H1 (cell line): Measurements from ENCODE around the gene BCAS3. TPM values are rescaled to one million over a fixed set of nuclear protein-coding genes. Genes with fewer than 3 reads are reported as not detected.

Experiments
- CTCF ChIA-PET: fragments of 300-600 bp; sonication (Branson Sonifier 250); formaldehyde crosslinking; loops from one replicate; lab custom pipeline; 2021; ENCODE audit not compliant: partially characterized antibody; lab: Charles Lee
- POLR2A ChIA-PET: fragments of 300-600 bp; sonication (Branson Sonifier 250); formaldehyde crosslinking; loops from one replicate; lab custom pipeline; 2021; ENCODE audit warnings: inconsistent platforms; ENCODE audit not compliant: partially characterized antibody; lab: Charles Lee
- DNase-seq, 2 experiments: peaks; one replicate each; pipeline versions ENCODE4 v3.0.0 to v3.0.0-alpha.2; 2010 to 2022; ENCODE audit warnings: low spot score in 2 of 2, low read depth in 1 of 2, mixed read lengths in 1 of 2
- FAIRE-seq: peaks from 2 replicates; lab custom pipeline; 2011; peaks lifted over from hg19 to GRCh38; lab: Jason Lieb, UNC
- H2AFZ ChIP-seq: 2 replicates; pipeline ENCODE4 v1.8.1; 2012; ENCODE audit warnings: low read length, inconsistent platforms
- H2AK5ac ChIP-seq: 2 replicates; pipeline ENCODE4 v1.6.1; 2013; ENCODE audit warnings: low read depth, low read length
- H2BK120ac ChIP-seq: replicated peaks from 2 replicates; pipeline ENCODE3; 2013; ENCODE audit warnings: low read depth, low read length, inconsistent platforms
- H2BK12ac ChIP-seq: 2 replicates; pipeline ENCODE4 v1.6.1; 2013; ENCODE audit warnings: low read depth, low read length
- H2BK15ac ChIP-seq: 2 replicates; pipeline ENCODE4 v1.6.1; 2013; ENCODE audit warnings: low read length
- H2BK20ac ChIP-seq: 2 replicates; pipeline ENCODE4 v1.6.1; 2013; ENCODE audit warnings: low read length
- H2BK5ac ChIP-seq: 2 replicates; pipeline ENCODE4 v1.6.1; 2013; ENCODE audit warnings: low read depth, low read length
- H3K14ac ChIP-seq: 2 replicates; pipeline ENCODE4 v1.6.1; 2013; ENCODE audit warnings: inconsistent platforms; ENCODE audit not compliant: insufficient read length
- H3K18ac ChIP-seq: 2 replicates; pipeline ENCODE4 v1.6.1; 2013; ENCODE audit warnings: low read length; ENCODE audit errors: extremely low read depth
- H3K23ac ChIP-seq: 2 replicates; pipeline ENCODE4 v1.6.1; 2013; ENCODE audit warnings: inconsistent platforms; ENCODE audit not compliant: insufficient read length
- H3K23me2 ChIP-seq: 2 replicates; pipeline ENCODE4 v1.6.1; 2013; ENCODE audit warnings: low read depth, low read length
- H3K27ac ChIP-seq: 2 replicates; pipeline ENCODE4 v1.6.1; 2011; ENCODE audit warnings: low read depth, low read length, inconsistent platforms
- H3K27me3 ChIP-seq, 4 experiments: replicated peaks in 1 of 4; 1 replicate in 1 of 4; 2 replicates in 3 of 4; pipeline versions ENCODE4 v1.6.1 to v1.8.1; 2011 to 2013; ENCODE audit warnings: low read length in 3 of 4, mild to moderate bottlenecking in 3 of 4, inconsistent platforms in 2 of 4, mixed read lengths in 2 of 4, moderate library complexity in 1 of 4; ENCODE audit not compliant: control insufficient read depth in 3 of 4, insufficient read depth in 3 of 4; ENCODE audit errors: extremely low read depth in 1 of 4
- H3K36me3 ChIP-seq, 4 experiments: 2 replicates each; pipeline versions ENCODE4 v1.6.1 to v1.8.1; 2011 to 2013; ENCODE audit warnings: mild to moderate bottlenecking in 4 of 4, low read length in 3 of 4, moderate library complexity in 2 of 4, control low read depth in 1 of 4, inconsistent platforms in 1 of 4; ENCODE audit not compliant: insufficient read depth in 4 of 4, control insufficient read depth in 2 of 4
- H3K4ac ChIP-seq: replicated peaks from 2 replicates; pipeline ENCODE3; 2013; ENCODE audit warnings: low read length, low read depth, mixed read lengths, inconsistent platforms; ENCODE audit not compliant: insufficient read length
- H3K4me1 ChIP-seq, 4 experiments: replicated peaks in 1 of 4; 1 replicate in 1 of 4; 2 replicates in 3 of 4; pipeline versions ENCODE4 v1.6.1 to v1.8.1; 2011 to 2013; ENCODE audit warnings: low read length in 3 of 4, inconsistent platforms in 2 of 4, mixed read lengths in 1 of 4; ENCODE audit not compliant: insufficient read depth in 4 of 4, control insufficient read depth in 3 of 4
- H3K4me2 ChIP-seq, 2 experiments: 2 replicates each; pipeline versions ENCODE4 v1.6.1 to v1.8.1; 2011 to 2013; ENCODE audit warnings: low read depth in 2 of 2, low read length in 2 of 2, control low read depth in 1 of 2, inconsistent platforms in 1 of 2, mild to moderate bottlenecking in 1 of 2; ENCODE audit not compliant: insufficient read depth in 1 of 2
- H3K4me3 ChIP-seq, 4 experiments: fragments of 200-600, 300-600 bp in 1 of 4; sonication (generic), shearing (Covaris generic), sonication (Bioruptor Twin) in 1 of 4; 2 replicates each; pipeline versions ENCODE4 v1.5.1 to v1.8.1; 2011 to 2016; ENCODE audit warnings: low read length in 4 of 4, low read depth in 3 of 4, control low read depth in 2 of 4, inconsistent platforms in 2 of 4, mild to moderate bottlenecking in 2 of 4, mixed read lengths in 1 of 4, moderate library complexity in 1 of 4; ENCODE audit not compliant: insufficient read depth in 2 of 4; ENCODE audit errors: extremely low read depth in 1 of 4
- H3K56ac ChIP-seq: replicated peaks from 2 replicates; pipeline ENCODE3; 2013; ENCODE audit warnings: low read depth, mild to moderate bottlenecking, mixed read lengths, low read length, inconsistent platforms; ENCODE audit not compliant: insufficient read length
- H3K79me1 ChIP-seq: 2 replicates; pipeline ENCODE4 v1.6.1; 2013; ENCODE audit warnings: low read depth, low read length, control low read depth
- H3K79me2 ChIP-seq, 2 experiments: 2 replicates each; pipeline versions ENCODE4 v1.6.1 to v1.8.1; 2012 to 2013; ENCODE audit warnings: low read length in 2 of 2, mild to moderate bottlenecking in 2 of 2, inconsistent platforms in 1 of 2; ENCODE audit not compliant: insufficient read depth in 2 of 2, control insufficient read depth in 1 of 2
- H3K9ac ChIP-seq, 4 experiments: replicated peaks in 1 of 4; 1 replicate in 1 of 4; 2 replicates in 3 of 4; pipeline versions ENCODE4 v1.6.1 to v1.8.1; 2011 to 2013; ENCODE audit warnings: low read depth in 3 of 4, low read length in 3 of 4, control low read depth in 2 of 4, mild to moderate bottlenecking in 2 of 4, moderate library complexity in 2 of 4, inconsistent platforms in 1 of 4; ENCODE audit errors: extremely low read depth in 1 of 4
- H3K9me3 ChIP-seq, 2 experiments: 2 replicates each; pipeline versions ENCODE4 v1.6.1 to v1.8.1; 2012 to 2013; ENCODE audit warnings: mild to moderate bottlenecking in 2 of 2, moderate library complexity in 2 of 2, control low read depth in 1 of 2, inconsistent platforms in 1 of 2, low read depth in 1 of 2, low read length in 1 of 2, mixed read lengths in 1 of 2; ENCODE audit not compliant: insufficient read depth in 2 of 2
- H4K20me1 ChIP-seq, 2 experiments: replicated peaks in 1 of 2; 2 replicates each; pipeline versions ENCODE3 to v1.8.1; 2011 to 2013; ENCODE audit warnings: inconsistent platforms in 2 of 2, low read length in 2 of 2, mild to moderate bottlenecking in 1 of 2; ENCODE audit not compliant: insufficient read depth in 2 of 2, control insufficient read depth in 1 of 2
- H4K5ac ChIP-seq: 2 replicates; pipeline ENCODE4 v1.6.1; 2013; ENCODE audit warnings: low read length, low read depth, mixed read lengths, inconsistent platforms; ENCODE audit not compliant: insufficient read length
- H4K8ac ChIP-seq: 2 replicates; pipeline ENCODE4 v1.8.0; 2013; ENCODE audit warnings: mild to moderate bottlenecking, moderate library complexity, low read length, inconsistent platforms; ENCODE audit not compliant: insufficient read depth; ENCODE audit errors: extremely low read depth
- H4K91ac ChIP-seq: replicated peaks from 2 replicates; pipeline ENCODE3; 2013; ENCODE audit warnings: low read length, mixed read lengths, inconsistent platforms; ENCODE audit not compliant: insufficient read length
- ATF3 ChIP-seq: IDR thresholded peaks from 2 replicates; pipeline ENCODE4 v1.6.1; 2011; ENCODE audit warnings: low read depth, mild to moderate bottlenecking, low read length; ENCODE audit not compliant: insufficient read depth
- FOSL1 ChIP-seq: IDR thresholded peaks from 2 replicates; pipeline ENCODE4 v1.6.1; 2011; ENCODE audit warnings: mild to moderate bottlenecking, low read depth, low read length, moderate library complexity; ENCODE audit not compliant: insufficient read depth
- KDM1A ChIP-seq: fragments of 200-600, 300-600 bp; sonication (generic); IDR thresholded peaks from 2 replicates; pipeline ENCODE4 v1.7.1; 2016; ENCODE audit warnings: mild to moderate bottlenecking, low read length, borderline replicate concordance
- NRF1 ChIP-seq: IDR thresholded peaks from 2 replicates; pipeline ENCODE4 v1.6.1; 2011; ENCODE audit warnings: mild to moderate bottlenecking, low read depth, low read length, improper control_type of control experiment
- SP1 ChIP-seq: IDR thresholded peaks from 2 replicates; pipeline ENCODE4 v1.6.1; 2011; ENCODE audit warnings: low read depth, low read length
- TEAD4 ChIP-seq: IDR thresholded peaks from 2 replicates; pipeline ENCODE4 v1.6.1; 2012; ENCODE audit warnings: low read depth, low read length, inconsistent platforms, mixed read lengths
- ZNF274 ChIP-seq: IDR thresholded peaks from 2 replicates; pipeline ENCODE4 v1.7.0; 2012; ENCODE audit warnings: low read length, borderline replicate concordance; ENCODE audit errors: extremely low read depth
- WGBS, 2 experiments: shearing (Covaris generic) in 1 of 2; methylation state at CpG; one replicate each; pipeline versions ENCODE4 v1.1.6 to v1.1.7; 2013 to 2015; ENCODE audit warnings: low lambda C conversion rate in 2 of 2, mixed read lengths in 2 of 2, inconsistent platforms in 1 of 2, low coverage in 1 of 2, missing lambda C conversion rate in 1 of 2; ENCODE audit not compliant: insufficient replicate concordance in 2 of 2, insufficient coverage in 1 of 2, insufficient read length in 1 of 2; ENCODE audit errors: extremely low coverage in 1 of 2, missing lambda C conversion rate in 1 of 2; 5-methylcytosine and 5-hydroxymethylcytosine counted together
- polyA plus RNA-seq, 7 experiments: library from polyadenylated mRNA; depleted of rRNA in 3 of 7; stranded (reverse) in 5 of 7; unstranded in 2 of 7; fragments of >200 nt in 5 of 7; fragments of 200-250 nt in 2 of 7; gene quantifications; 1 replicate in 5 of 7; 2 replicates in 1 of 7; 4 replicates in 1 of 7; pipeline versions ENCODE4 v1.2.1 to v1.2.3, GENCODE V29; 2011 to 2013; ENCODE audit warnings: missing spikeins in 2 of 7, mixed read lengths in 2 of 7
- total RNA-seq: library from RNA; stranded (reverse); fragmentation: NEBNext Ultra II Directional; extraction: Animal tissue kit (Norgen Biotek cat#: 25700); gene quantifications from 2 replicates; pipeline ENCODE4 v1.2.1, GENCODE V29; 2021

Gene BCAS3
- total and polyA plus RNA-seq, 2 of the 8 experiments (the other 6 are each of a cell fraction or from before 2014, with no cell fraction given) = 9.9 to 13.3 TPM

- Histone ChIP-seq H4K8ac (no peak overlapping the region), H2BK12ac (no peak overlapping the region), H4K20me1 (no peaks in the 10 kb centered on the region), H2BK120ac (no peak overlapping the region), H3K36me3 (no peaks in the 10 kb centered on the region), H4K91ac (no peak overlapping the region), H2AK5ac (no peak overlapping the region), H3K4me3 (no peak overlapping the region), H3K23me2 (no peaks in the 10 kb centered on the region), H4K5ac (no peak overlapping the region), H2BK5ac (no peak overlapping the region), H3K27ac (no peak overlapping the region), H3K4me2 (no peak overlapping the region), H3K9me3 (no peaks in the 10 kb centered on the region), H3K23ac (no peak overlapping the region), H2BK15ac (no peak overlapping the region), H3K79me1 (no peaks in the 10 kb centered on the region), H3K14ac (no peak overlapping the region), H2AFZ (no peak overlapping the region), H2BK20ac (no peak overlapping the region), H3K4ac (no peak overlapping the region), H3K79me2 (no peaks in the 10 kb centered on the region), H3K18ac (no peak overlapping the region), H3K4me1 (no peaks in the 10 kb centered on the region), H3K27me3 (no peaks in the 10 kb centered on the region), H3K9ac (no peak overlapping the region), H3K56ac (no peak overlapping the region)
- 88% methylated on average over 2 of the region's 2 CpGs; no CpG with 5 or more reads in 1 of the 2 experiments for WGBS, 2 experiments
- no peak for TF ChIP-seq SP1
- TF ChIP-seq KDM1A = no peak
- no peak for TF ChIP-seq FOSL1
- TF ChIP-seq NRF1 = no peak
- TF ChIP-seq TEAD4 = no peak
- no peak for TF ChIP-seq ATF3
- TF ChIP-seq ZNF274 = no peak
- FAIRE-seq = no peak
- POLR2A ChIA-PET = no interaction called here
- no peak for DNase-seq
- CTCF ChIA-PET = no interaction called here
Observed at GRCh38 chr17:61127960-61128359, 450.3 kb downstream of the BCAS3 start.
